Limb (tissue), 2 donors: Measurements from ENCODE around the gene HP1BP3.
"Not testable (repeated sequence)": the region's sequence is repeated elsewhere in the genome, so short reads cannot be mapped to it uniquely, and the experiment has no call there.

Source experiments
- DNase-seq, 2 donors: peaks; one replicate each; pipeline ENCODE4 v3.0.0-alpha.2; 2016; ENCODE audit errors: extremely low spot score in 2 of 2

The HP1BP3 gene

DNA sequence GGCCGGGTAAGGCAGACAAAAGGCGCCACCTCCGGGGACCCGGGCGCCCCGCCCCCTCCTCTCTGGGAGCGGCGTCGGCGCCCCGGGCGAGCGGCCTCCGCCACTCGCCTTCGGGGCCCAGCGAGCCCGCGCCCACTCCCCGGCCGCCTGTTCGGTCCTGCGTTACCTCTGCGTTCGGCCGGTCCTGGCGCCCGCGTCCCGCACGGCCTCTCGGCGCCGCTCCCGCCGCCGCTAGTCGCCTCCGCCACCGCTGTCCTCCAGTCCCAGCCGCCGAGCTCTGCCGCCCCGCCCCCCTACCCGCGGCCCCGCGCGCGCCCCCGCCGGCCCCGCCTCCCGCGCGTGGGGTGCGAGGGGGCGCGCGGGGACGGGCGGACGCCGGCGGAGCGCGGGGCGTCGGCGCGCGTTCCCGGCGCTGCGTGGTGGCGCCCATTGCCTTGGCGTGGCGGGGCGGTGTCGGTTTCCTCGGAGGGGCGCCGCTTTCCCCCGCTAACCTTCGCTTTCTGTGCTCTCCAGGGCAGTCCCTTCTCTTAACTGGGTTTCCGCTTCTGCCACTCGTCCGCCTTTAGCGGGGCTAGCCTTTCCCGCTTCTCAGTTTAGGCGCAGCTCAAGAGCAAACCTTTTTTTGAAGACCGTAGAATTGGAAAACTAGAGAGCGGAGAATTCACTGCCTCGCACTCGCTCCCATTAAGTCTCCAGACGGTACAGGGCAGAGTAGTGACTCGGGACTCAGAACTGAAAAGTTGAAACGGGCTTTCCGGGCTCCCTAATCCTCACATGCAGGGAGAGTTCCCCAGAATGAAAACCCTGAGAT is at the start of gene HP1BP3:
Gene HP1BP3 (minus strand): TSS at position 279 of the 811 bp plus-strand sequence. CDS start 6,867 bp downstream, outside the sequence.
- DNase-seq: peak; percentile 77 to 92

- DNase-seq: no peak
These were observed 49.1 kb upstream of the HP1BP3 start for GRCh38 chr1:20836230-20836629.

GRCh38 chr1:20834780-20835179 is 47.7 kb upstream of the HP1BP3 start:
- no peak for DNase-seq

- no peak for DNase-seq
These were observed 47.1 kb upstream of the HP1BP3 start for GRCh38 chr1:20834192-20834591.

GRCh38 chr1:20830378-20830777 is 43.3 kb upstream of the HP1BP3 start:
- DNase-seq: no peak

GRCh38 chr1:20829946-20830345 is 42.8 kb upstream of the HP1BP3 start:
- DNase-seq: no peak

- DNase-seq: no peak
These were observed 42.4 kb upstream of the HP1BP3 start for GRCh38 chr1:20829531-20829930.

DNA sequence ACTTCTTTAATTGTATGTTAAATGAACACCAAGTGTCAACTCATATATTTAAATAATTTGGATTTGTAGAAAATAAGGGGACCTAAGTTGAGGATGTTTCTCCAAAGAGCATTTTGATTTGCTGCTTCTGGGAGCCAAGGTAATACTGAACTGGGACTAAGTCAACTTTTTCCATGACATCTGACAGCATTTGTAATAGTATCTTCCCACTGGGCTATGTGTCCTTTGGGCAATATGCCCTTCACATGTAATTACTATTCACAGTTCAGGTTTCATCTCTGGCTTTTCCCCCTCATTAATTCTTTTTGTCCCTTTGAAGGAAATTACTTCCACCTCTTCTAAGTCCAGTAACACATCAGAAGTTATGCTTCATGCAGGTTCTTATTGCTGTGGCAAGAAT is 36.7 kb upstream of the HP1BP3 start:
- DNase-seq: no peak

- no peak for DNase-seq
These were observed 34.4 kb upstream of the HP1BP3 start for GRCh38 chr1:20821466-20821865.

GRCh38 chr1:20819818-20820217 is 32.7 kb upstream of the HP1BP3 start:
- no peak for DNase-seq

DNA sequence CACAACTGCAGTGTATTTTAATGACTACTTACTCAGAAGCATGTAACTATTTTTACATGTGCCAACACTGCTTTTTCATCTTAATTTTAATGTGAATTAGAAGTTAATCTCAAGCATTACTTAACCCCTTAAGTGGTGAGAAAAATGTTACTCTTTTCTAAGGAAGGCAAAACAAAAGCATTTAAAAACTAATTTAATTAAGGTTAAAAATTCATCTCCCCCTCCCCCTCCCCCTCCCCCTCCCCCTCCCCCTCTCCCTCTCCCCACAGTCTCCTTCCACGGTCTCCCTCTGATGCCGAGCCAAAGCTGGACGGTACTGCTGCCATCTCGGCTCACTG is 27.4 kb upstream of the HP1BP3 start:
- no peak for DNase-seq

DNA sequence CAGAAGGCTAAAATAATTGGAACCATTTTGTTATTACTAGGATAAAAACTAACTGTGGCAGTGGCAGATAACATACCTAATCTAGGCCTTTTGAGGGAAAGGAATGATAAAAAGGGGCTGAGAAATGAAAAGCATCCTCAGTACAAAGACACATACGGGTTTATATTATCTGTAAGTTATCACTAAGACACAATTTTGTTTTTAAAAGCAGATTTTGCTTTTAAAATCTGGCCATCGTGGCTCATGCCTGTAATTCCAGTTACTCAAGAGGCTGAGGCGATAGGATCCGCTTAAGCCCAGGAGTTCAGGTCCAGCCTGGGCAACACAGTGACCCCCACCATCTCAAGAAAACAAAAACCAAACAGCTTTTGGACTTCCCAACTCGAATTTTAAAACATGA is 24.8 kb upstream of the HP1BP3 start:
- no peak for DNase-seq

- no peak for DNase-seq
These were observed 6.1 kb upstream of the HP1BP3 start for GRCh38 chr1:20793236-20793635.

GRCh38 chr1:20792196-20792595 is 5.1 kb upstream of the HP1BP3 start:
- peak in 1 of 2 donors; percentile 49 for DNase-seq

- DNase-seq: no peak
These were observed 3.7 kb upstream of the HP1BP3 start for GRCh38 chr1:20790785-20791184.

- not testable (repeated sequence) for DNase-seq
These were observed 2.5 kb upstream of the HP1BP3 start for GRCh38 chr1:20789598-20789997.

- DNase-seq: peak in 1 of 2 donors; percentile 16
These were observed 1.0 kb upstream of the HP1BP3 start for GRCh38 chr1:20787840-20788795.

DNA sequence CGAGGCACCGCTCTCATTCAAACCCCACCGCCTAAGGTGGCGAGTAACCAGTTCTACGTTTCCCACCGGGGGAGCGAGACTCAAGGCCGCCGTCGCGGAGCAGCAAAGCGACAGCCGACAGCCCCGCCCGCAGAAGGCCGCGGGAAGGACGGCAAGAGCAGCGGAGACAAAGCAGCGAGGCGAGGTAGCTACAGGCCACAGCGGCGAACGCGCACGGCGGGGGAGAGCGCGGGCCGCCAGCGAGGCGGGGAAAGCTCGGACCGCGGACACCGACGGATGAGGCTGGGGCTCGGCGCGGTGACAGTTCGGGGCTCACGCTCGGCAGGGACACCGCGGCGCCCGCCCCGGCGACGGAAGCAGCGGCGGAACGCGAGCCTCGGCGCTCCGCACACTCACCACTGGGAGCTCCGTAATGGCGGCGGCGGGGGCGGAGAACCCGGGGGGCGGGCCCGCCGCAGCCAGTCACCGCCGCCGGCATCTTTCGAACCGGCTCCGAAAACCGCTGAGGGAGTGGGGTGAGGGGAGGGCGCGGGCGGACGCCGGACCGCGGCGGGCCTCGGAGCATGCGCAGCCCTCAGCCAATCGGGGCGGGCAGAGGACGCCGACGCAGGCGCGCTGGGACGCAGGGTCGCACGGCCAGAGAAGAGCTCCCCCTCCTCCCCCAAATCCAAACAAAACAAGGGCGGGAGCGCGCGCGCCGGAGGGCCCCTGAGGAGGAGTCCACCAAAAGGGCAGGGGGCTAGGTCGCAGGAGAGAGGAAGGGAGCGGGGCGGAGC is 666 bp downstream of the HP1BP3 start:
- DNase-seq: peak; percentile 97 to 98

- no peak for DNase-seq
These were observed 1.2 kb downstream of the HP1BP3 start for GRCh38 chr1:20785907-20786252.

GRCh38 chr1:20775700-20776099 is 11.4 kb downstream of the HP1BP3 start:
- no peak for DNase-seq

DNA sequence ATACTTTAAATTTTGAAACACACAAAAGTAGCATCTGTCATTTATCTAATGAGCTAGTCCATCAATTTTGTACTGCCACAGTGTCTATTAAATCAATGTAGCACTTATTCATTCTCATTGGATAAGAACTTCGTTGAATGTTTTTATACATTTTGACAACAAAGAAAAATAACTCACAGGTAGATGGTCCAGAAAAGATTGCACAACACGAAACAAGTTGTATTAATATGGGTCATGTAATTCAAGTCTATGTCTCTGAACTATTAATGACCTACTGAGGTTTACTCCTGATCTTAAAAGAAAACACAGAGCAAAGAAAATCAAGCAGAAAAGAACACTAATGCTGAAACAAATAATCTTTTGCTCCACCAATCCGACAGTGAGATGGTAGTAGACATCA is 15.3 kb downstream of the HP1BP3 start:
- no peak for DNase-seq
